GM18505 (cell line): ENCODE results near the gene OTULIN.
A peak's percentile ranks its signal among the peaks of the same experiment; 100 is the strongest.

ENCODE experiments used
- ATAC-seq: cut with Tn5 transposase; IDR thresholded peaks from one replicate; pipeline ENCODE4 v1.9.1; 2021; ENCODE audit not compliant: unreplicated experiment
- POLR2A ChIP-seq: IDR thresholded peaks from 4 replicates; pipeline ENCODE4 v1.6.1; 2011; ENCODE audit warnings: borderline replicate concordance; ENCODE audit not compliant: insufficient read depth, insufficient read length; ENCODE audit errors: extremely low read depth

OTULIN gene

DNA sequence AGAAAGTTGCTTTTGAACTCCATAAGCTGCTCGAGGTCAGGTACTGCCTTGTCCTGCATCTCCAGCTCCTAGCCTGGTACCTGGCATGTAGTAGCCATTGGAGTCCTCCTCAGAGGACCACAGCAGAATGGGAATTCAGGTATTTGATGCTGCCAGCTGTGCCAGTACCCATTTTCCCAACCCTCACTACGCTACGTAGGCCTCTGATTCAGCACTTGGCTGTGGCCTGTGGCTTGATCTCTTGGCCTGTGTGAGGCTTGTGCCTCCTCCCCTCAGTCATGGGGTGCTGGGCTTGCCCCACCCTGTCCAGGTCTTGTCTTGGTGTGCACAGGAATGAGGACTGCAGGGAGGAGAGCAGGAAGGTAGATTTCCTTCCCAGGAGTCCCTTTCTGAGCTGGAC, 11.8 kb downstream of the OTULIN start:
- no peak for TF ChIP-seq POLR2A
- peak; percentile 37 for ATAC-seq

DNA sequence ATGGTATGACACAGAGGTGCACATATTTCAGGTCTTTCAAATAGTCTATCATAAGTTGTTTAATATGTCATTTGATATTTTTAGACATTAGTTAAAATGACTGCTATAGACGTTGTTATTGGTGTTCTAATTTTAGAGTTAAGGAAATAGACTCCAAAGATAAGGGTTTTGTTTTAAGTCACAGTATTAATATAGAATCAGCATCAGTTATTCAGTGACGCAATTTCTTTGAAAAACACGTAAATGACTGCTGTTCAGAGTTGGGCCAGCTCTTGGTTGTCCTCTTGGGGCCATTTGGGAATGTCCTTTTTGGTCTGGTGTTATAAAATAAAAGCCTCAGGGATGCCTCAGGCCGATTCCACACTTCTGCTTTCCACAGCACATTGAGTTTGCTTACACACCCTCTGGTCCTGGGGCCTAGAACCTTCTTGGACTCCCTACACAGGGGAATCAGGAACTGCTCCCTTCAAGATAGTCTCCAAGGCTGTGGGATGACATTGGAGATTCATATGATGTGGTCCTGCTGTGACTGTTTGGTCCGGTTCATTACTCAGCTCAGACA, 14.3 kb downstream of the OTULIN start:
- no peak for ATAC-seq
- TF ChIP-seq POLR2A, result no peak

DNA sequence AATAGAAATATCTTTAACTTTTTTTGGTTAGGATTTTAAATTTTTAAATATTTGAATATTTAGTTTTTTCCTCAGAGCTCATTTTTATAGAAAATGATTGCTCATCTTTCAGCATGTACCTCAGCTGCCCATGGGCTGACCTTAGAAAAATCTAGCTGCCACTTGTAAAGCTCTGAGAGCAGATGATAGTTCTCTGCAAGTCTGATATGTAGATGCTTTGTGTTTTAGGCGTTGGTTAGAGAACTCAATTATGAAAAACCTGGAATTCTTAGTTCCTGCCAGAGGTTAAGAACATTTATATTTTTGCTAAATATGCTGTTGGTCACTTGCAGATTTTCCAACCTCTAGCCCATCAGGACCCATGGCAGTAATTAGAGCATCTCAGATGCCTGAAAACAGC, 15.1 kb downstream of the OTULIN start:
- no peak for TF ChIP-seq POLR2A
- ATAC-seq, result no peak

DNA sequence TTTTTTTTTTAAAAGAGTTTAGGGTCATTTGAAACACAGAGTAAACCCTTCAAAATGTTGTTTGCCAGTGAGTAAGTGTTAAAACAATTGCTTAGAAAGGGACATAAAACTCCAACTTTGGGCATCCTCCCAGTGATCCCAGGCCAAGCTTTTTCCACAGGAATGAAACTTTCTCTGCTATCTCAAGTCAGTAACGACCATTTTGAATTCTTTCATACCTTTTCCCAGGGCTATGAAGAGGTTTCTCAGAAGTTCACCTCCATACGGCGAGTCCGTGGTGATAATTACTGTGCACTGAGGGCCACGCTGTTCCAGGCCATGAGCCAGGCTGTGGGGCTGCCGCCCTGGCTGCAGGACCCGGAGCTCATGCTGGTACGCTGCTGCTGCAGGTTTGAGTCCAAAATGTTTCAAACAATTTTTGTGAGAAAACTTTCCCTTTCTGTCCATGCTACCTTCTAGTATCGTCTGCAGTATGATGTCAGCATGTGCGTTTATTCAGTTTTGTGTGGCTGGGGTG, 16.8 kb downstream of the OTULIN start:
- TF ChIP-seq POLR2A, result no peak
- no peak for ATAC-seq

DNA sequence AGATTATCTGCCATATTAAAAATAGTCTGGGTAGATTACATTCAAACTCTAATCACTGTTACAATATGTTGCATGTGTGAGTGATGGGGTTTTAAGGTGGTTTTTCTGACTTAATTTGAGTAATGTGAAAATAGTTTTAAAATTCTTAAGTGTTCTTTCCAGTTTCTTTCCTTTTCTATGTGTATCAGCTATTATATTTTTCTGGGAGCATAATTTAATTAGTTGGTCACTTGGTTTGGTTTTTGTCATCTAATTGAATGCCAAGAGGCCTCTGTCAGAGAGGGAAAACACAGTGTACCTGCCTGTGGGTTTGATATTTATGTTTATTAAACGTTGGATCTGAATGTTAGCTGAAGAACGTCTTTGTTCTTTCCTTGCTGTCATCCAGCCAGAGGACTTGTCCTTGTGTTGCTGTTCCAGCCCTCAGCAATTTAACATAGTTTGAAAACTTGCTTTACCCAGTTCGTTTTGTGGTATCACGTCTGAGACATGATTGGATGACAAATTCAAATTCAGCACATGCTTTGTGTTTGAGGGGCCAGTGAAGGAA, 19.5 kb downstream of the OTULIN start:
- no peak for TF ChIP-seq POLR2A
- ATAC-seq, result no peak

DNA sequence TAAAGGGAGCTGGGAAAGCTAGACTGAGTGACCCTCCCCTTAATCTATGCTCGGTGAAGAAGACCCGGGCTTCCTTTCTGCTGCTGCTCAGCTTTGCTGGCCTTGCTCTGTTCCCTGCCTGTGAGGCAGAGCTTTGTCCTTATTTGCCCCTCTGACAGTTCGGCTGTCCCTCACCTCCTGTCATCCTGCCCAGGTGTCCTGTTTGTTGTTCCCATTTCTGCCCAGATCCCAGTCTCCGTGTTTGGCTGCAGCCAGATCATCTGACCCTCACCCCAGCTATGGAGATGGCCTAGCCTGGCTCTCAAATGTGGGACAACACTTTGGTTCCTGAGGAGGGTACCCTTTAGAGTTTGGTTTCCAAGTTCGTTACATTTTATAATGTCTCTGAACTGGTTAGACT, 20.2 kb downstream of the OTULIN start:
- TF ChIP-seq POLR2A, result no peak
- ATAC-seq, result no peak

DNA sequence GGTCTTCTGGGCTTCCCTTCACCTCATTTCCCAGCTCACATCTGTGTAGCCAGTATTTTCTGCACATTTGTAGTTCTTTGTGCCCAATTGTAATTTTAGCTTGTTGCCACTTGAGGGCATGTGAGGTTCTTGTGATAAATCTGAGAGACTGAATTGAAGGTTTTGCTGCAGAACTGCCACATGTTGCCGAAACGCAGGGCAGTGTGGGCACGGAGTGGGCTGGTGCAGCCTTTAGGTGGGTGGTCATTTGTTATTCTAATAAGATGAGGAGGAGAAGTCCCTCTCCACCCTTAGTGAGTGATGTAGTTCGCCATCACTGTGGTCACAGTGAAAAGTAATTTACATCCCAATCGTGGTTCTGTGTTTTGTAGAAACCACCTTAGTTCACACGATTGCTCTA, 21.2 kb downstream of the OTULIN start:
- peak; percentile 82 for ATAC-seq
- no peak for TF ChIP-seq POLR2A

DNA sequence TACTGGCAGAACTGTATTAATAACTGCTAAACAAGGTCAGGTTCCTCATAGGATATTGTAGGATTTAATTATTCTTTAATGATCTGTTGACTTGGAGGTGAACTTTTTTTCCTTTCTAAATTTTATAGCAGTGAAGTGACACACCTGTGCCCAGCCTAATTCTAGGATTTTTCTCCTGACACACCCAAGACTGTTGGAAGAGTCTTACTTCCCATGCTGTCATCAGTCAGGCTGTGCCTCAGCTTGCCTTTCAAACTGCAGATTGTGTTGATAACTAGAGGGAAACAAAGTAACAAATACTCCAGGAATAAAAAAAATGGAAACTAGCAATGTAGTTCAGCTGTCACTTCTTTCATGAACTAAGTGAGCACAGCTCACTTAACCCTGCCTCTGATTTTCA, 22.0 kb downstream of the OTULIN start:
- ATAC-seq, result no peak

DNA sequence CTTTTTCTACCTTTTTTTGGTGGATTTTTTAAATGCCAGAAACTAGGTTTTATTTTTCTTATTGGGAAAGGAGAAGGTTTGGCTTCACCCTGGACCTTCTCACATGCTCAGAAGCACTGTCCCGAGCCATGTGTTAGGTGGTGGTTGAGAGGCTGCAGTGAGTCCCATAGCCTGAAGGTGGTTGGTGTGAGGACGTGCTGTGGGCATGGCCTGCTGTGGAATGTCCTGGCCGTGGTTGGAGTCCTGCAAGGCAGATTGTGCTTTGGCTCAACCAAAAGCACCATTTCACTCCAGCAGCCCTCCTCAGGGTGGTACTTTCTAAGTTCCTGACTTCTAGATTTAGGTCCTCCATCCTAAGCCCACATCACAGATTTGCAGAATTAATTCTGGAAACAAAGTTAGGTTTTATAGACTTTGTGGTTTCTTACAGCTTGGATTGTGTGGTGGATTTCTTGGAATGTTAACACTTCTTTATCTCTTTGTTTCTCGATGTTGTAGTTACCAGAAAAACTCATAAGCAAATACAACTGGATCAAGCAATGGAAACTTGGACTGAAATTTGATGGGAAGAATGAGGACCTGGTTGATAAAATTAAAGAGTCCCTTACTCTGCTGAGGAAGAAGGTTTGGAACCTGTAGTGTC, 22.6 kb downstream of the OTULIN start:
- no peak for ATAC-seq
- TF ChIP-seq POLR2A, result no peak

More for the DNA sequence above, 22.0 kb downstream of the OTULIN start:
- TF ChIP-seq POLR2A, result no peak

DNA sequence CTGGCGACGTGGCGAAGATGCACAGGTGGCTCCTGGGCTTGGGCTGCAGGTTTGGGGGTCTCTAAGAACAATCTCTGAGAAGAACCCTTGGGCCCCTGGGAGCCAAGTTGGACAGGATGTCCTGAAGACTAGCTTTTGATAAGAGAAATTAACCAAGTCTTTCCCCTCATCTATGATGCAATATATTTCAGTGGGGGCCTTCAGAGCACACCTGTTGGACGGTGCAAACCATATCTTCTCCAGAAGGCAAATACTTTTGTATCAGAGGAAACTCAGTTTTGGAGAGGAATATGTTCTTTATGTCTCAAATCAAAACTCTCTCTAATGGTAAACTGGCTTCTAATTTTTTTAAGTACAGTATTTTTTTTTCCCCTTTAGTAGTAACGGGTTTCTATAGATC, 28.6 kb downstream of the OTULIN start:
- TF ChIP-seq POLR2A, result no peak
- no peak for ATAC-seq

DNA sequence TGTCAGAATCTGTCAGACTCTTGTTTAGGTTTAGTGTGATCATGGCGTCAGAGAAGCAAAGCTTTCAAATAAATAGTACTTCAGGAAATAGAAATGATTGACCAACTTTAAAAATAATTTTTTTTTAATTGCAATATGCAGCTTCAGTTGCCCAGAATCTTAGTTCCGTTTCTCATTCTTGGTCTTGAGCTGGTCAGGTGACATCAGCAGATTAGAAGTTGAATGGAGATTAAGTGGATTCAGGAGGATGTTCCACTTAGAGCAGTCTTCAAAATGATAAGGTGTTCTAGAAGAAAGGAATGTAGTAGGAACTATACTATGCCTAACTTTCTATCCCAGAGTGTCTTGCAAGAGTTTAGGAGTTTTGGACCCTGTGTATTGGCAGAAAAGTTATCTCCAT, 30.6 kb downstream of the OTULIN start:
- no peak for TF ChIP-seq POLR2A

DNA sequence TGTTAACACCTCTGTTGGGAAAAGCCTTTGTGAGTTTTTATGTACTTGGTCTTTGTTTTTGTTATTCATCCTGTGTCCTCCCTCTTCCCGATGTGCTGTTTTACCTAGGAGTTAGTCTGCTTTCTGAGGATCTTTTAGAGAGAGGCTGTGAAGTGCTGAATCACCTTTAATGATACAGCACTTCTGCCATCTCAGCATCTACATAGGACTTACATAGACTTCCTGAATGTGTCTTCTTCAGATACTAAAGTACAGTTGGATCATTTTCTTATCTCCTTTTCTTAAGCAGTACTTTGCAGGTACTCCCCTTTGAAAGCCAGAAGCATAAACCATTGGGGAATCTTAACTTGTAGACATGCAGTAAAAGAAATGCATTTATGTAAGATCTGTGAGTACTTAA, 31.5 kb downstream of the OTULIN start:
- ATAC-seq, result no peak
- no peak for TF ChIP-seq POLR2A

More for the DNA sequence above, 30.6 kb downstream of the OTULIN start:
- ATAC-seq, result no peak

DNA sequence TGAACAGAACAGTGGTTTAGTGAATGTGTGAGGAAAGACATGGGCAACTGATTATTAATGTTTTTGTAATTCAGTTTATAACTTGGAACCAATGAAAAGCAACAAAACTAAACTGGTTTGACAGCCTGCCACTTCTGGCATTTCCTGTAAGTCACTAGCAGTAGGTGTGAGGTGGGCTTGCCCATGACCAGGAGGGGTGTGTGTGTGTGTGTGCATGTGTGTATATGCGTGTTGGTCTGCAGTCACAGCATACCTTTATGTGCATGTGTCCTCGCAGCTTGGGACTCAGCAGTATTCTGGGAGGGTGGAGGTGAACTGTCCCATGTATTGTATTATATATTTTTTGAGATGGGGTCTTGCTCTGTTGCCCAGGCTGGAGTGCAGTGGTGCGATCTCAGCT, 32.3 kb downstream of the OTULIN start:
- ATAC-seq, result no peak
- TF ChIP-seq POLR2A, result no peak

DNA sequence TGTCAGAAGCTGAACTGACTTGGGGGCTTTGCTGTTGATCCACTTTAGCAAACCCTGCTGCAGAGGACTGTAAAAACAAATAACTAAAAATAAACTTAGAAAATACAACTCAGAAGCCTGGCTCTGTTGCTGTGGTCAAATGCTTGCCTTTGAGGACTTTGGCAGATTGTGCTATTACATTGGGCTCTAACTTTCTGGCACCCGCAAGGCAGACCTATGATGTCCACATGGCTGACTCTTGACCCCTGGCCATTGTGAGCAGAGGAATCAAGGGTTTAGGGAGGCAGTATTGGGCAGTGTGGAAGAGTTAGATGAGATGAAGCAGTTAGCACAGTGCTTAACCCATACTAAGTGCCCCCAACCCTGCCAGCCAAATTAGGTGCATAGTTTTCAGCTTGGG, 34.0 kb downstream of the OTULIN start:
- no peak for TF ChIP-seq POLR2A
- no peak for ATAC-seq
